Mesendoderm (in vitro differentiated cells): ENCODE measurements around the gene SPPL2B.

Experiments used
- DNase-seq: peaks from one replicate; pipeline ENCODE4 v3.0.0; 2013
- H2AK5ac ChIP-seq: 2 replicates; pipeline ENCODE4 v1.6.1; 2013; ENCODE audit warnings: low read length, inconsistent platforms
- H2BK120ac ChIP-seq: 2 replicates; pipeline ENCODE4 v1.6.1; 2013; ENCODE audit warnings: low read depth, mild to moderate bottlenecking, low read length, moderate library complexity, mixed read lengths
- H2BK15ac ChIP-seq: replicated peaks from 2 replicates; pipeline ENCODE4 v1.6.1; 2013; ENCODE audit warnings: low read depth, mild to moderate bottlenecking, moderate library complexity
- H2BK5ac ChIP-seq: 2 replicates; pipeline ENCODE4 v1.6.1; 2013; ENCODE audit warnings: low read length, inconsistent platforms
- H3K18ac ChIP-seq: 2 replicates; pipeline ENCODE4 v1.6.1; 2013; ENCODE audit warnings: mild to moderate bottlenecking, low read length, mixed read lengths
- H3K23ac ChIP-seq: one replicate; pipeline ENCODE4 v1.6.1; 2013; ENCODE audit warnings: low read length
- H3K27ac ChIP-seq: 2 replicates; pipeline ENCODE4 v1.5.1; 2013; ENCODE audit warnings: low read depth, mild to moderate bottlenecking, inconsistent platforms, low read length, moderate library complexity
- H3K27me3 ChIP-seq: 2 replicates; pipeline ENCODE4 v1.6.1; 2013; ENCODE audit warnings: low read length, control low read depth, mild to moderate bottlenecking, inconsistent platforms; ENCODE audit not compliant: insufficient read depth, poor library complexity
- H3K36me3 ChIP-seq: 2 replicates; pipeline ENCODE4 v1.6.1; 2013; ENCODE audit warnings: low read length, inconsistent platforms; ENCODE audit not compliant: control insufficient read depth, insufficient read depth
- H3K4ac ChIP-seq: one replicate; pipeline ENCODE4 v1.6.1; 2013; ENCODE audit warnings: low read depth, mild to moderate bottlenecking, low read length, moderate library complexity
- H3K4me1 ChIP-seq: 2 replicates; pipeline ENCODE4 v1.6.1; 2013; ENCODE audit warnings: low read depth, low read length, inconsistent platforms; ENCODE audit not compliant: control insufficient read depth
- H3K4me2 ChIP-seq: 2 replicates; pipeline ENCODE4 v1.6.1; 2013; ENCODE audit warnings: low read length
- H3K4me3 ChIP-seq: 2 replicates; pipeline ENCODE4 v1.5.1; 2013; ENCODE audit warnings: mild to moderate bottlenecking, low read length
- H3K56ac ChIP-seq: one replicate; pipeline ENCODE4 v1.6.1; 2013; ENCODE audit warnings: low read length
- H3K79me1 ChIP-seq: 2 replicates; pipeline ENCODE4 v1.6.1; 2013; ENCODE audit warnings: low read length, inconsistent platforms
- H3K79me2 ChIP-seq: 2 replicates; pipeline ENCODE4 v1.6.1; 2013; ENCODE audit warnings: mild to moderate bottlenecking, low read length; ENCODE audit not compliant: control insufficient read depth, insufficient read depth
- H3K9ac ChIP-seq: 2 replicates; pipeline ENCODE4 v1.6.1; 2013; ENCODE audit warnings: low read length, inconsistent platforms
- H4K5ac ChIP-seq: one replicate; pipeline ENCODE4 v1.6.1; 2013; ENCODE audit warnings: low read length
- H4K8ac ChIP-seq: one replicate; pipeline ENCODE4 v1.6.1; 2013; ENCODE audit warnings: low read depth, mild to moderate bottlenecking, control low read depth, low read length, moderate library complexity
- WGBS: extraction: QIAGEN DNeasy Blood & Tissue Kit; methylation state at CpG from one replicate; pipeline ENCODE4 v1.1.7; 2013; ENCODE audit warnings: low lambda C conversion rate, missing lambda C conversion rate; ENCODE audit not compliant: insufficient coverage; ENCODE audit errors: extremely low coverage; 5-methylcytosine and 5-hydroxymethylcytosine counted together

Gene SPPL2B

DNA sequence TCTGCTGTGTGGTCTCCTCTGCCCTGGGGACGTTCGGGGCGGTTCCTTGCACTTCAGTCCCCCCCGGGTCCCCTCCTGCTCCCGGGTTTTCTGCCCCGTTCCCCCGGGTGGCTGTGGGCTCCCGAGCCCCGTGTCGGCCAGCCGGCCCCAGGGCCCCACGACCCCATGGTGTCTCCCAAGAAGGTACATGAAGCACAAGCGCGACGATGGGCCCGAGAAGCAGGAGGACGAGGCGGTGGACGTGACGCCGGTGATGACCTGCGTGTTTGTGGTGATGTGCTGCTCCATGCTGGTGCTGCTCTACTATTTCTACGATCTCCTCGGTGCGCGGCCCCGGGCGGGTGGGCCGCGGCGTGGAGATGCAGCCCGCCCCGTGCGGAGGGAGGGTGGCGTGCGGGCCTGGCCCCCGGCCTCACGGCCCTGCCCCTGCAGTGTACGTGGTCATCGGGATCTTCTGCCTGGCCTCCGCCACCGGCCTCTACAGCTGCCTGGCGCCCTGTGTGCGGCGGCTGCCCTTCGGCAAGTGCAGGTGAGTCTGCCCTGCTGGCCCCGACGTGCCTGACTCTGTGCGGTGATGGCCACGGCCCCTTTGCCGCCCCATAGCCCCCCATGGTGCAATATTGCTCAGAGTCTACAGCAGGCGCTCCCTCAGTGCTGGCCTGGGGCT, 11.3 kb downstream of the SPPL2B start:
- Histone ChIP-seq H3K18ac (no peak overlapping the region), H3K56ac (no peak overlapping the region), H2BK5ac (no peak overlapping the region), H3K27ac (no peak overlapping the region), H3K79me1 (peaks cover 11% of the 10 kb centered on the region), H3K4me2 (no peak overlapping the region), H3K4me3 (no peak overlapping the region), H3K4me1 (no peaks in the 10 kb centered on the region), H3K27me3 (no peaks in the 10 kb centered on the region), H3K79me2 (peaks cover 6% of the 10 kb centered on the region), H3K36me3 (no peaks in the 10 kb centered on the region), H2BK120ac (no peak overlapping the region), H2BK15ac (no peak overlapping the region), H4K8ac (no peak overlapping the region), H3K4ac (no peak overlapping the region), H4K5ac (no peak overlapping the region), H3K23ac (no peak overlapping the region), H3K9ac (no peak overlapping the region), H2AK5ac (no peak overlapping the region)
- DNase-seq = no peak
- no CpG with 5 or more reads among the region's 52 CpGs for WGBS

DNA sequence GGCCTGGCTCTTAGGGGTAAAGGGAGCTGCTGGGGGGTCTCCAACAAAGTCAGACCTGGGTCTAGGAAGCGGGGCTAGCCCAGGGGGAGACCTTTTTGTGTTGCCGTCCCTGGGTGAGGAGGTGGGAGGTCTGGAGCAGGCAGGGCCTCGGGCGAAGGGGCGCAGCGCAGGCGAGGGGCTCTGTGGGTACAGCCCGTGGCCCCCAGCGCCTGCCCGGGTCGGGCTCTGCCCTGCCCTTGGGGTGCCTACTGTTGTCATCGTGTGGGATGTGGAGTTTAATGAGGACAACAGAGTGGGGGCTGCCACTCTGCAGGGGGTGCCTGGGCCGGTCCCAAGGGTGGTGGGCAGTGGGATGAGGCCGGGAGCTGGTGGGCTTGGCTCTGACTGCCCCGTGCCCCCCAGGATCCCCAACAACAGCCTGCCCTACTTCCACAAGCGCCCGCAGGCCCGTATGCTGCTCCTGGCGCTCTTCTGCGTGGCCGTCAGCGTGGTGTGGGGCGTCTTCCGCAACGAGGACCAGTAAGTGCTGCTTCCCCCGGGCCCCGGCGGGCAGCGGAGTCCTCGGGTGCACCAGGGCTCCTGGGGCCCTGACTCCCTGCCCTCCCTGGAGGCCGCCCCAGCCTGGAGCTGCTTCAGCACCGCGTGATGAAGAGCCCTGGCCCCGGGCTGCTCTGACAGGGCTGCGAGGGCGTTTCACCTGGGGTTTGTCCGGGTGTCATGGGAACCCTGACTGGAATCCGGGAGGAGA, 12.2 kb downstream of the SPPL2B start:
- no peak overlapping the region for H3K4me3 ChIP-seq
- no peak overlapping the region for H3K56ac ChIP-seq
- H3K23ac ChIP-seq = no peak overlapping the region
- no peaks in the 10 kb centered on the region for H3K27me3 ChIP-seq
- no peak overlapping the region for H3K4ac ChIP-seq
- H3K79me1 ChIP-seq = peaks cover 10% of the 10 kb centered on the region
- H3K79me2 ChIP-seq = peaks cover 5% of the 10 kb centered on the region
- H3K27ac ChIP-seq = no peak overlapping the region
- H3K4me2 ChIP-seq = no peak overlapping the region
- no peak overlapping the region for H4K5ac ChIP-seq
- H2BK15ac ChIP-seq = no peak overlapping the region
- no peak overlapping the region for H2AK5ac ChIP-seq
- no peak overlapping the region for H2BK5ac ChIP-seq
- H4K8ac ChIP-seq = no peak overlapping the region
- H3K4me1 ChIP-seq = no peaks in the 10 kb centered on the region
- no peak overlapping the region for H2BK120ac ChIP-seq
- no peaks in the 10 kb centered on the region for H3K36me3 ChIP-seq
- no peak overlapping the region for H3K9ac ChIP-seq
- no peak for DNase-seq
- WGBS = no CpG with 5 or more reads among the region's 38 CpGs
- no peak overlapping the region for H3K18ac ChIP-seq

DNA sequence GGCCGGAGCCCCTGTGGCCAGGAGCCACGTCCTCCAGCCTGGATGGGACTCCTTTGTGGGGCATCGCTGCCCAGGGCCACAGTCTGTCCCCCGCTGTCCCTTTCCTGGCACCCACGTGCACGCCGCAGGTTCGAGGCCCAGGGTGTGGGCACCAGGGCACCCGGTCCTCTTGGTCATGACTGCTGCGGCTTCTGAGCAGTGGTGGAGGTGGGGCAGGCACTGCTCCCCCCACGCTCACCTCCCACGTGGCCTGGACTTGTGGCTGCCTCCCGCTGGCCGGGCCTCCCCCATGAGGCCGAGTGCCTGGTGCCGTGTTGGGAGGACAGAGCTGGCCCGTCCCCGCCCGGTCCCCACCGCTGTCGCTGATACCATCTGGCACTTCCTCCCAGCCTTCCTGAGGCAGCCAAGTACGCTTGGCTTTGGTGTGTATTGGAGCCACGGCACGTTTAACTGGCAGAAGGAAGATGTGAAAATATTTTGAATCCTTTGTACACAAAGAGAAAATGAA, 12.8 kb downstream of the SPPL2B start:
- no peaks in the 10 kb centered on the region for H3K36me3 ChIP-seq
- no peak overlapping the region for H2BK5ac ChIP-seq
- H3K27me3 ChIP-seq = no peaks in the 10 kb centered on the region
- H3K4ac ChIP-seq = no peak overlapping the region
- H3K18ac ChIP-seq = no peak overlapping the region
- H3K4me1 ChIP-seq = no peaks in the 10 kb centered on the region
- peaks cover 4% of the 10 kb centered on the region for H3K79me1 ChIP-seq
- H3K79me2 ChIP-seq = no peaks in the 10 kb centered on the region
- no peak overlapping the region for H3K9ac ChIP-seq
- no peak overlapping the region for H3K56ac ChIP-seq
- H2BK15ac ChIP-seq = no peak overlapping the region
- H4K5ac ChIP-seq = no peak overlapping the region
- no peak overlapping the region for H3K4me3 ChIP-seq
- H3K23ac ChIP-seq = no peak overlapping the region
- no peak for DNase-seq
- no peak overlapping the region for H3K27ac ChIP-seq
- no peak overlapping the region for H2BK120ac ChIP-seq
- no peak overlapping the region for H4K8ac ChIP-seq
- H3K4me2 ChIP-seq = no peak overlapping the region
- no CpG with 5 or more reads among the region's 24 CpGs for WGBS
- H2AK5ac ChIP-seq = no peak overlapping the region

DNA sequence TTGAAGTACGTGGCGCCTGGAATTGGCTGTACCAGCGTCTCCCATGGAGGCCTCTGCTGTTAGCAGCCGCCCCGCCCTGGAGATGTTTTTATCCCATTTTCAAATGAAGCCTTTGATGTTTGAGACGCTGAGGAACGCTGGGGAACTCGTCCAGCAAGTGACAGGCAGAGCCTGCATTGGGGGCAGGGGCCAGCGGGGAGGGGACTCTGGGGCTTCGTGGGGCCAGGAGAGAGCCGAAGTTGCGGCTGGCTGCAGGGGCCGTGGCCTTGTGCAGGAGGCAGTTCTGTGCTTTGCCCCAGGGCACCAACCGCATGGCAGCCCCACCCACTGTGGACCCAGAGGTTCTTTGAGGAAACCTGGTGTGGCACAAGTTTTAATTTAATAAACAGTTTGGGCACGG, 13.5 kb downstream of the SPPL2B start:
- H3K27ac ChIP-seq = no peak overlapping the region
- DNase-seq = no peak
- H2BK120ac ChIP-seq = no peak overlapping the region

DNA sequence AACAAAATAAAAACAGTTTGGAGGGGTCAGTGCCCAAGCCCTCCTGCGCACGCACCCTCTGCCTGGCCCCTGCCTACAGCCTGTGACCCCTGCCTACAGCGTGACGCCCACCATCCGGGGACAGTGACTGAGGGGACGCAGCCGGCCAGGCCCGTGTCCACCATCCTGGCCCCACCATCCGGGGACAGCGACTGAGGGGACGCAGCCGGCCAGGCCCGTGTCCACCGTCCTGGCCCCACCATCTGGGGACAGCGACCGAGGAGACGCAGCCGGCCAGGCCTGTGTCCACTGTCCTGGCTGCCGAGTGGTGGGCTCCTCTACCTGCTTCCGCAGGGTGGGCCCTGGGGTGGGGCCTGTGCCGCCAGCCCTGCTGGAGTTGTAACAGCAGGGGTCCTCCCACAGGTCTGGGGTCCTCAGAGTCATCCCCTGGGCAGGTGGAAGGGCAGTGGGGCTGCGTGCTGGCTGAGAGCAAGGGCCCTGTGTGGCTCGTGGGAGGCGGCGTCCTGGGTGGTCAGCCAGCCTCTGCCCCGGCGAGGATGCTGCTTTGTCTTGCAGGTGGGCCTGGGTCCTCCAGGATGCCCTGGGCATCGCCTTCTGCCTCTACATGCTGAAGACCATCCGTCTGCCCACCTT, 14.3 kb downstream of the SPPL2B start:
- H4K5ac ChIP-seq = no peak overlapping the region
- H3K23ac ChIP-seq = no peak overlapping the region
- H3K36me3 ChIP-seq = no peaks in the 10 kb centered on the region
- H2AK5ac ChIP-seq = no peak overlapping the region
- H3K27ac ChIP-seq = no peak overlapping the region
- no peak overlapping the region for H3K4ac ChIP-seq
- no peak overlapping the region for H3K56ac ChIP-seq
- H4K8ac ChIP-seq = no peak overlapping the region
- no peaks in the 10 kb centered on the region for H3K27me3 ChIP-seq
- no peak overlapping the region for H3K4me2 ChIP-seq
- H2BK15ac ChIP-seq = no peak overlapping the region
- no peak overlapping the region for H3K18ac ChIP-seq
- no peak overlapping the region for H2BK120ac ChIP-seq
- no peak overlapping the region for H3K9ac ChIP-seq
- WGBS = no CpG with 5 or more reads among the region's 29 CpGs
- H3K79me2 ChIP-seq = no peaks in the 10 kb centered on the region
- H3K79me1 ChIP-seq = no peaks in the 10 kb centered on the region
- no peak for DNase-seq
- H3K4me1 ChIP-seq = no peaks in the 10 kb centered on the region
- H2BK5ac ChIP-seq = no peak overlapping the region
- H3K4me3 ChIP-seq = no peak overlapping the region

More for the DNA sequence above, 13.5 kb downstream of the SPPL2B start:
- no peak overlapping the region for H3K4me2 ChIP-seq
- H3K4me1 ChIP-seq = no peaks in the 10 kb centered on the region
- no peak overlapping the region for H3K23ac ChIP-seq
- no peak overlapping the region for H4K8ac ChIP-seq
- no CpG with 5 or more reads among the region's 15 CpGs for WGBS
- H3K36me3 ChIP-seq = no peaks in the 10 kb centered on the region
- no peak overlapping the region for H3K4me3 ChIP-seq
- H3K18ac ChIP-seq = no peak overlapping the region
- no peaks in the 10 kb centered on the region for H3K27me3 ChIP-seq
- no peak overlapping the region for H2AK5ac ChIP-seq
- no peak overlapping the region for H3K9ac ChIP-seq
- H3K4ac ChIP-seq = no peak overlapping the region
- H4K5ac ChIP-seq = no peak overlapping the region
- no peaks in the 10 kb centered on the region for H3K79me2 ChIP-seq
- H2BK15ac ChIP-seq = no peak overlapping the region
- no peak overlapping the region for H2BK5ac ChIP-seq
- H3K56ac ChIP-seq = no peak overlapping the region
- no peaks in the 10 kb centered on the region for H3K79me1 ChIP-seq
